ENCODE results near the gene BCAT1.
"Not testable (repeated sequence)": the region's sequence is repeated elsewhere in the genome, so short reads cannot be mapped to it uniquely, and the experiment has no call there.

The BCAT1 gene

GRCh38 chr12:24818351-24818750 is 130.6 kb downstream of the BCAT1 start:
- DNase-seq (ENCODE audit: low spot score) = no peak

GRCh38 chr12:24815114-24815423 is 133.8 kb downstream of the BCAT1 start:
- DNase-seq (ENCODE audit: low spot score) = no peak

- DNase-seq (ENCODE audit: low spot score) = no peak
These were observed 134.4 kb downstream of the BCAT1 start for GRCh38 chr12:24814379-24815113.

- no peak for DNase-seq (ENCODE audit: low spot score)
These were observed 138.5 kb downstream of the BCAT1 start for GRCh38 chr12:24810378-24810777.

- DNase-seq (ENCODE audit: low spot score) = not testable (repeated sequence)
These were observed 139.6 kb downstream of the BCAT1 start for GRCh38 chr12:24809306-24809705.

GRCh38 chr12:24808651-24809050 is 140.2 kb downstream of the BCAT1 start:
- DNase-seq (ENCODE audit: low spot score) = no peak

- DNase-seq (ENCODE audit: low spot score) = no peak
These were observed 142.5 kb downstream of the BCAT1 start for GRCh38 chr12:24806386-24806785.

GRCh38 chr12:24803430-24804245 is 145.3 kb downstream of the BCAT1 start:
- DNase-seq (ENCODE audit: low spot score) = no peak

- DNase-seq (ENCODE audit: low spot score) = no peak
These were observed 150.6 kb downstream of the BCAT1 start for GRCh38 chr12:24798335-24798734.

- DNase-seq (ENCODE audit: low spot score) = no peak
These were observed 151.0 kb downstream of the BCAT1 start for GRCh38 chr12:24797901-24798300.

GRCh38 chr12:24796876-24797275 is 152.0 kb downstream of the BCAT1 start:
- no peak for DNase-seq (ENCODE audit: low spot score)

GRCh38 chr12:24795699-24796347 is 153.1 kb downstream of the BCAT1 start:
- DNase-seq (ENCODE audit: low spot score) = no peak

- DNase-seq (ENCODE audit: low spot score) = no peak
These were observed 157.3 kb downstream of the BCAT1 start for GRCh38 chr12:24791622-24792021.

GRCh38 chr12:24788886-24789285 is 160.0 kb downstream of the BCAT1 start:
- no peak for DNase-seq (ENCODE audit: low spot score)

- peak; percentile 45 for DNase-seq (ENCODE audit: low spot score)
These were observed 168.1 kb downstream of the BCAT1 start for GRCh38 chr12:24780697-24781368.

- peak; percentile 69 for DNase-seq (ENCODE audit: low spot score)
These were observed 170.2 kb downstream of the BCAT1 start for GRCh38 chr12:24778486-24779304.

- no peak for DNase-seq (ENCODE audit: low spot score)
These were observed 171.5 kb downstream of the BCAT1 start for GRCh38 chr12:24777359-24777758.

- no peak for DNase-seq (ENCODE audit: low spot score)
These were observed 172.0 kb downstream of the BCAT1 start for GRCh38 chr12:24776861-24777260.

GRCh38 chr12:24775073-24775472 is 173.8 kb downstream of the BCAT1 start:
- DNase-seq (ENCODE audit: low spot score) = no peak

- DNase-seq (ENCODE audit: low spot score) = no peak
These were observed 174.9 kb downstream of the BCAT1 start for GRCh38 chr12:24773996-24774395.

GRCh38 chr12:24772813-24773212 is 176.1 kb downstream of the BCAT1 start:
- DNase-seq (ENCODE audit: low spot score) = no peak

Data from SK-N-DZ (cell line).